NCI-H1092 treated with DMSO at 0.1 percent for 48 hours (cell line): ENCODE measurements around the gene AAMP.
"Not testable (repeated sequence)": the region's sequence is repeated elsewhere in the genome, so short reads cannot be mapped to it uniquely, and the experiment has no call there.

Experiments
- DNase-seq: peaks from one replicate; lab custom pipeline; 2025; lab: John Stamatoyannopoulos, UW

AAMP gene

DNA sequence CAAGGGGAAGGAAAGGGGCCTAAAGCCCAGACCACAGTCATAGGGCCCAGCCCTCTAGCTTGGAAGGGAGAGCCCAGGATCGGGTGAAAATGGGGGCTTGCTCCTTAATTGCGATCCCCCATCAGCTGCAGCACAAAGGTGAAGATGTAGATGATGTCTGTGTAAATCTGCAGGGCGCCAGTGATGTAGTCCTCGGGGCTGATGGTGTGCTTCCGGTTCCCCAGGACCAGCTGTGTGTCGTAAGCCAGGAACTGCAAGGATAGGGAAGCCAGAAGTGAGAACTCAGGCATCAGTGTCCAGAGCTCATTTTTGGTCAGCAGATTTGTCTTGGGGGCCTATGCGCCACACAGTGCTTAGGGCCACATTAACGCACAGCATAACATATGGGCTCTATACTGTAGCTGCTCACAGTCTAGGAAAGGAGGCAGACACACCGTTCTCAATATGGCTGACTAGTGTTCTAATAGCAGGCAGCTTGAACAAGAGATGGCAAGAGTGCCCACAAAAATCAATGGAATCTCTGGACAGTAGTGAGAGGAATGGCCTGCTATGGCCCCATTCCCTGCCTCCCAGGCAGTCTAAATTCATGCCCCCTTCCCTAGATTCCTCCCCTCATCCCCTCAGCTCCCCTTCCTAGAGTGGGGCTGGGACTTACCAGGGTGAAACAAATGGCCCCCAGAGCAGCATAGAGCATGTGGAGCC is 5.6 kb upstream of the AAMP start:
- no peak for DNase-seq

- no peak for DNase-seq
Measured at GRCh38 chr2:218274586-218274985, 4.6 kb upstream of the AAMP start.

DNA sequence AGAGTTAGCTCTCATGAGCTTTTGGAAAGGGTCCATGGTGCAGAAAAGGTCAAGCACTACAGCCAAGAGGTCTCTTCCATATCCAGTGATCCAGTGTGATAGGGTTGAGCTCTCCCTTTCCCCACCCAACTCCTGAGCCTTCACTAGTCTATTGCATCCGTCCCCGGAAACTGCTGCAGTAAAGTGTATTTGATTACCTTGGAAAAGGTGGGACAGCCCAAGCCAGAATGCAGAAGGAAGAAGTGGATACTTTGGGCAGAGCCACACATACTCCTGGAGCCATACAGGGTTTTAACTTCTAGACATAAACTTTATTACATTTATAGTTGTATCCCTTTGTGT is 3.9 kb upstream of the AAMP start:
- no peak for DNase-seq

- not testable (repeated sequence) for DNase-seq
Measured at GRCh38 chr2:218273214-218273907, 3.4 kb upstream of the AAMP start.

- peak; percentile 21 for DNase-seq
Measured at GRCh38 chr2:218272531-218273212, 2.7 kb upstream of the AAMP start.

DNA sequence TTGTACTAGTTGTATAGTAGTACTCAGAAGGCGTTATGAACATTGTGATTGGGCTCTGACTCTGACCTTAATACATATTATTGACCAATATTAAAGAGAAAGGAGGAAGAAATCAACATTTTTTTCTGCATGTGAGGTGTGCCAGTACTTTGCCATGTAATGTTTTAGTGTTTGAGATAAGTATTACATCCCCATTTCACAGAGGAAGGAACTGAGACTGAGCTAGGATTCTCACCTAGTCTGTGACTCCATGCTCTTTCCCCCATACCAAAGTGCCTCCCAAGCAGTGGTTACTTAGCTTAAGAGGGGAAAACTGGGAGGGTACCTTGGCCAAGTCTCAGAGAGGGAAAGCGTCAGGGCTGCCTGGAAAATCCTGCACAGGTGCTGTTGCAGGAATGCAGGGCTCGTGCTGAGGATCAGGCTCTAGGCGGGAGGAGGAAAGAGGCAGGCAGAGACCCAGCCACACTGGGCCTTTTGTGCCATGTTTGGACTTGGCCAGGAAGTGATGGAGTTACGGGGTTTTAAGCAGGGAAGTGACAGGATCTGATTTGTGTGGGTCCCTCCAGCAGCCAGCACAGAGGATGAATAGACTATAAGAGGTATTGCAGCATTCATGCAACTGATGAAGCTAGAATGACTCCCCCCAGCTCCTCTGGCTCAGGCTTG is 2.1 kb upstream of the AAMP start:
- DNase-seq, result no peak

DNA sequence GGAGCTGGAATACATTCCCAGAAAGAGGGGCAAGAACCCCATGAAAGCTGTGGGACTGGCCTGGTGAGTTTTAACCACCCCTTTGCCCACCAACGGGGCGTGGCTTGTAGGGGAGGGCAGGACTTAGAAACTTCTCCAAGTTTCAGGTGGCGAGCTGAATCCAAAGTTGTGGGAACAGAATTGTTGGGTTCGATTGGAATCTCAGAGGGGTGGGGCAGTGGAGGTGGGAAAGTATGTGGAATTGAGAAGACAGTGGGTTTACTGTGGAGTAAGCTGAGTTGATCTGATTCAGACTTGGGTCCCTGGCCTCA is 1.5 kb upstream of the AAMP start:
- DNase-seq, result no peak

DNA sequence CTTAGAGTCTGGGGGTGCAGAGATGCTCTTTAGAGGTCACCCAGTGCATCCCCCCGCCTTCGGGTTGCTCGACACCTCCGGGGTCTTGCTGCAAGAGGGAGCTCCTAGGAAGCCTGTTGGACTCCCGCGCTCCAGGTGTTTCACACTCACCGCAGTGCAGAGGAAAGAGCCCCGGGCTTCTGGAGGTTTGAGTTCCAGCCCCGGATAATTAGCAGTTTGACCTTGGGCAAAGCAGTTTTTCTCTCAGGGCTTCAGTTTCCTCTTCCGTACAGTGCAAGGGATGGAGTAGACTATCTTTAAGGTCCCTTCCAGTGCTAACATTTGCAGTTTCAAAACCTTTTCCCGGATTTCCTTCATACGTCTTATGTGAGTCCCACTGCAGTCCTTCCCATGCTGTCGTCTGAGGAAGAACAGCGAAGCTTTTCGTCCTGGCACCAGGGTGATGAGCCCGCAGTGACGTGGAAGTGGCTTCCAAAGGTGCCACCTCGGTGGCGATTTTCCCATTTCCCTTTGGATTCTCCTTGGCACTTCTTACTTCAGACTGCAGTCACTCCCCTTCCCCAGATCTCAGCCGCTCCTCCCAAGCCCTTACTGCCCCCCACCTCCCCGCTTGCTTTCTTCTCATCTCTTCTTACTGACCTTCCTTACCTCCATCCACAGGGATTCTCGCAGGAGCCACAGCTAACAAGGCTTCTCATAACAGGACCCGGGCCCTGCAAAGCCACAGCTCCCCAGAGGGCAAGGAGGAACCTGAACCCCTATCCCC is 967 bp upstream of the AAMP start:
- DNase-seq, result peak; percentile 18

- no peak for DNase-seq
Measured at GRCh38 chr2:218267259-218267658, 2.7 kb downstream of the AAMP start.

- DNase-seq, result no peak
Measured at GRCh38 chr2:218266316-218266979, 3.5 kb downstream of the AAMP start.

DNA sequence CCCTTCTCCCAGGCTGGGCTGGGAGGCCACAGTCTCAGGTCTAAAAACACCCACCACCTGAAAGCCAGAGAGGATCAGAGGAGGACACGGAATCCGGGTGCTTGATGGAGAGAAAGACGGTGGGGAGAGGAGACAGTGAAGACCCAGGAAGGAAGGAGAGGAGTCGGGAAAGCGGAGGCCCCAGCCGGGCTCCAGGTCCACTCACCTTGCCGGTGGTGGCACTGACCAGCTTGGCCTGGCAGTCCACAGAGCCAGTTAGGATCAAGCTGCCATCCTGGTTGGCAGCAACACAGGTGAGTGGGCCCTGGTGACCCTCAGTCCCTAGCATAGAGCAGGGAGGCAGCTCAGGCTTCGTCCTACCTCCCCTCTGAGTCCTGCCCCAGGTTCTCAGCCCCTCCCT is 4.3 kb downstream of the AAMP start:
- no peak for DNase-seq

DNA sequence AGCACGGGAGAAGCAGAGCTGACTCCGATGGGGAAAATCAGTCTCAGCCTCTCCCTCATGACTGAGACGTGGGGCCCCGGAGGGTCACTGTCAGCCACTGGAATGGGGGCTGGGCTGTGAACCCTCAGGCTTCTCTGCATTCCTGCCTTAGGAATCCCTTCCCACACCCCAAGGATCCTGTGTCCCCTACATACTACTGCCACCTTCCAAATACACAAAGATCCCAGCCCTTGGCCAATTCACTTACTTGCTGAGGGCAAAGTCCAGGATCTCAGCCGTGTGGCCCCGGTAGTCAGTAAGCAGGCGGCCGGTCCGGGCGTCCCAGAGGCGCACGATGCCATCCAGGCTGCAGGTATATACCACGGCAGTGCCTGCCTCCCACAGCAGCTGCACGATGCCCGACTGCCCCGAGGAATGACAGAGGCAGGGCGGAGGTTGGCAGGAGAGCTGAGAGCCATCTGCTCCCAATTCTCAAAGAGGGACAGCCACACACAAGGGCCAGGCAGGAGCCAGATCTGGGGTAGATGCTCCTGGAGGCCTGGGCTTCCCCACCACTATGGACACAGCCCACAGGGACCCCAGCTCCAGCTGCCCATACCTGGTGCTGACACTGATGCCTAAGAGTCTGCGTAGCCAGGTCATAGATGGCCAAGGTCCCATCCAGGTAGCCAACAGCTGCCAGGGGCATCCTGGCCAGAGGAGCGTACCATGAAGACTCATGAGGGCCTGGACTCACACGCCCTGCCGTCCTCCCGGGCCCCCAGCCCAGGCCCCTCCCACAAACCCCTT is 5.0 kb downstream of the AAMP start:
- DNase-seq, result no peak

GRCh38 chr2:218263817-218264641 is 5.9 kb downstream of the AAMP start:
- no peak for DNase-seq

DNA sequence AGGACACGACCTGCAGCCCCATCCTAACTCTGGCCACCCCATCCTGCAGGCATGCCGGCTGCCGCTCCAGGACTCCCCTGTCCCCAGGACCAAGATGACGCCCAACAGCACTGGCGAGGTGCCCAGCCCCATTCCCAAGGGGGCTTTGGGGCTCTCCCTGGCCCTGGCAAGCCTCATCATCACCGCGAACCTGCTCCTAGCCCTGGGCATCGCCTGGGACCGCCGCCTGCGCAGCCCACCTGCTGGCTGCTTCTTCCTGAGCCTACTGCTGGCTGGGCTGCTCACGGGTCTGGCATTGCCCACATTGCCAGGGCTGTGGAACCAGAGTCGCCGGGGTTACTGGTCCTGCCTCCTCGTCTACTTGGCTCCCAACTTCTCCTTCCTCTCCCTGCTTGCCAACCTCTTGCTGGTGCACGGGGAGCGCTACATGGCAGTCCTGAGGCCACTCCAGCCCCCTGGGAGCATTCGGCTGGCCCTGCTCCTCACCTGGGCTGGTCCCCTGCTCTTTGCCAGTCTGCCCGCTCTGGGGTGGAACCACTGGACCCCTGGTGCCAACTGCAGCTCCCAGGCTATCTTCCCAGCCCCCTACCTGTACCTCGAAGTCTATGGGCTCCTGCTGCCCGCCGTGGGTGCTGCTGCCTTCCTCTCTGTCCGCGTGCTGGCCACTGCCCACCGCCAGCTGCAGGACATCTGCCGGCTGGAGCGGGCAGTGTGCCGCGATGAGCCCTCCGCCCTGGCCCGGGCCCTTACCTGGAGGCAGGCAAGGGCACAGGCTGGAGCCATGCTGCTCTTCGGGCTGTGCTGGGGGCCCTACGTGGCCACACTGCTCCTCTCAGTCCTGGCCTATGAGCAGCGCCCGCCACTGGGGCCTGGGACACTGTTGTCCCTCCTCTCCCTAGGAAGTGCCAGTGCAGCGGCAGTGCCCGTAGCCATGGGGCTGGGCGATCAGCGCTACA is 7.0 kb downstream of the AAMP start:
- no peak for DNase-seq

DNA sequence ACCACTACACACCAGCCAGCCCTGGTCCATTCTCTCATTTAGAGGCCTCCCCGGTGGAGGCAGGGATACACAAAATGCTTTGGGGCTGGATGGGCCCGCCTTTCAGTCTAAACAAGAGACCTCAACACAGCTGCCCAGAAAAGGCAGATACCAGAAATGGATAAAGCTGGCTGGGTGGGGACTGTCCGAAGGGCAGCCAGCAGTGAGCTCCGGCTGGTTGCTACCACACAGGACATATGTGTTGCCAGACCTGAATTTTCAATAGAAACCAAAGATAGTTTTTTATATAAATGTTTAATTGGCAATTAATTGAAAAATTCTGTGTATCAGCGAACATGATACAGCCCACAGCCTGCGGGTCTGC is 7.7 kb downstream of the AAMP start:
- DNase-seq, result no peak

DNA sequence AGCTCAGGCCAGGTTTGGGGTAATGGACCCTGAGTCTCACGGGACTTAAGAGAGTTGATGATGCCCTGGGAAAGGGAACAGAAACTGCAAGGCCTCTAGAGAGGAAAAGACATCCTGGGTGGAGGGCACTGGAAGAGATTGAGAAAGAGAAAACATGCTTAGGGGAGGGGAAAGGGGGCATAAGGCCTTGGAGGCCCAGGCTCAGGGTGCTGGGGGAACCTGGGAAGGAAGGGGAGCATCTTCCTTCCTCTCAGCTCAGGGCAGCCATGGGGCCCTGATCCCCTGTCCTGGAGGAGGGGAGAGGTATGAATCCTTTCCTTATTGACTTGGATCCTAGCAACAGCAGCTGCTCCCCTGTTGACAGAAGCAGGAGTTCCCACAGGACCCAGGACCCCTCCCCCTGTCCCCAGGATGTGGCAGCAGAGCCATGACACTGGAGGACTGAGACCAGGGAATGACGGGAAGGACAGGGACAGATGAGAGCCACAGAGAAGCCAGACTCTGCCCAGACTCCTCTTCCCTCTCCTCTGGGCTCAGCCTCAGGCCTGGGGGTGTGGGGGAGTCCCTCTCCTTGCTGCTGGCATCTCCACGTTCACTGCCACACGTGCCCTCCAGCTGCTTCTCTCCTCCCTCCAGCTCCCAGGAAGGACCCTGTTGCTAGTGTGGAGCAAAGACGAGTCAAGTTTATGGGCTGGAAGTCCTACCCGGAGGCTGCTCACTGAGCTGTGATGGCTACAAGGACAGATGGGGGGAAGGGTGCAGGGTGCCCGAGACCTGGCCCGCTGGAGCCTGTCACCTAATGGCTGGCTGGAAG is 8.3 kb downstream of the AAMP start:
- DNase-seq, result no peak

- DNase-seq, result no peak
Measured at GRCh38 chr2:218260742-218261422, 9.1 kb downstream of the AAMP start, which contains the start of gene GPBAR1. TSS of gene GPBAR1 (plus strand) at chr2:218261015. CDS start at chr2:218262725, 1,710 bp downstream.
